GM21529 (cell line): ENCODE data around the gene EYA4.

ENCODE experiments used
- ATAC-seq: cut with Tn5 transposase; IDR thresholded peaks from one replicate; pipeline ENCODE4 v1.9.1; 2021; ENCODE audit not compliant: unreplicated experiment

The EYA4 gene

DNA sequence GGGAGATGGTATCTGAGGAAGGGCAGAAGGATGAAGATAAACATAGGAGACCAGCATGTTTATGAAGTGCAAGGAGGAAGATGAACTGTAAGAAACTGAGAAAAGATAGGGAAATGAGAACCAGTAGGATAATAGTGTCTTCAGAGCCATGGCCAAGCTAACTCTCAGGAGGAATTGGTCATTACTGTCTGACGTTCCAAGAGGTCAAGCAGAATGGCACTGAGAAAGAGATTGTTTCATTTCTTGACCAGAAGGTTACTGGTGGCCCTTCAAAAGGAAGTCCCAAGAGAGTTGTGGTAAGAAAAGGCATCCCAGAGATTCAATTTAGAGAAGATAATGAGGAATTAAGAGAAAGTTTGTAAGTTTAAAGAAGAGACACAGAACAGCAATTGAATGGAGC lies 47.5 kb downstream of the EYA4 start:
- ATAC-seq: no peak

DNA sequence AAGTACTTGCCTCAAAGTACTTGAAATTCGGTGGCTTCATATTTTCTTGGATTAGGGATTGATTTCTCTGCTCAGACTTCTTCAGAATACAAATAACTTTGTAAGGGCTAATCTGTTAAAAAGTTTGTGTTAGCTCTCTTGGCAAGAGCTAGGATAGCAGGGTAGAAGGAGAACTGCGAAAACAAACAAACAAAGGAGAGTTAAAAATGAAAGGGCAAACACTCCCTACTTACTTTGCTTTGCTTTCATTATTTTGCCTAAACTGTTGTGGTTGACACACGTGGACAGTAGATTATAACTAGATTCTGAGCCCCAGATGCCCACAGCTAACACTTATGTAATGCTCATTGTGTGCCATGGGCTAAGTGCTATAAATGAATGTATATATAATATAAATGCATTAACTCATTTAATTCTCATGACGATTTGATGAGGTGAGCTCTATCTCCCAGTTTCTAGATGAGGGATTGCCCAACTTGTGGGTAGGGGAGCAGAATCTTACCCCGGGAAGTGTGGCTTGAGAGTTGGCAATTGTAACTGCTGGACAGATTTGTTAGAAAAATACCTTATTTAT lies 48.7 kb downstream of the EYA4 start:
- no peak for ATAC-seq

DNA sequence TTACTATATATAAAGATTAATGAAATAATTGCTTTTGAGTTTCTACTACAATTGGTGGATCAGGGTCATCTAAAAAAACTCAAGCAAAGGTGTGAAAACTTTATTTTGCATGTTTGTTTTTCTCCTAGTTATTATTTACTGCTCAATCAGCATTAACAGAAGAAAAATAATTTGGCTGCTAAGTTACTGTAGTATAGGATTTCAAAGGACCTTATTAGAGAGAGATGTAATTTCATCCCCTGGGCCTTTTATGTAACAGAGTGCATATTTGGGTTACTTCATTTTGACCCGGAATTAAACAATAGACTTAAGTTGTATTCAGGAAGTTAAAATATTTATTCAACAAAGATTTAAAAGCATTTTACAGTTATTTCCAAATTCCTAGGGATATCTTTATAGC lies 49.8 kb downstream of the EYA4 start:
- ATAC-seq: no peak

DNA sequence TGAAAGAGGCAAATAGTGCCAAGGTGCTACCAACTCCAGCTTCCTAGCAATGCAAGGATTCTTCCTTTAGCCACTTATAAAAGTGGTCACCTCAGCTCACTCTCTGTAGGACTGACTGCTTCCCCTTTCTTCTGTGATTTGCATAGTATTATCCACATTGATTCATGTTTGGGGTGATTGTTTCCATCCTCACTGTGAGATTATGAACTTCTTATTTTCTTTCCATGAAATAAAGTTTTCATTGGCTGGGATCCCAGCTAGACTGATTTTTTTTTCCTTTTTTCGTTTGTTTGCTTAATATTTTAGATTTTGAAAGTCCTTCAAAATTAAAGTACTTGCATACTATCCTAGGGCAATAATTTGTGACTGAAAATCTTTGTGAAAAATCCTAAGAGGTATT lies 50.5 kb downstream of the EYA4 start:
- ATAC-seq: no peak

DNA sequence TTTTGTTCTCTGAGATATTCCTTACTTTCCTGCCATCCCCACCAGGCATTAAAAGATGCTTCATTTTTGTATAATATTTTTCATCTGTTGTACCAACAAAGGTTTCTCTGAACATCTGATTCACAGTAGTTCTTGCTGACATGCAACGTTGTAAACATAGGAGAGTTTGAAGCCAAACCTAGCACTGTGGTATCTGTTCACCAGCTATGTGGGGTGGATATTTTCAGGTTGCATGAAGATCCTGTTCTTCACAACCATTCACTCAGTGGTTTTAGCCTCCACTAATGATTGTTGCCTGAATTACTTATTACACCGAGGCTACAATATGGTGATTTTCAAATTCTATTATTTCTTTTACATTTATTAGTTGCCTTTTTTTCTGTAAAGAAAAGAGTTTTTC lies 56.5 kb downstream of the EYA4 start:
- ATAC-seq: no peak

DNA sequence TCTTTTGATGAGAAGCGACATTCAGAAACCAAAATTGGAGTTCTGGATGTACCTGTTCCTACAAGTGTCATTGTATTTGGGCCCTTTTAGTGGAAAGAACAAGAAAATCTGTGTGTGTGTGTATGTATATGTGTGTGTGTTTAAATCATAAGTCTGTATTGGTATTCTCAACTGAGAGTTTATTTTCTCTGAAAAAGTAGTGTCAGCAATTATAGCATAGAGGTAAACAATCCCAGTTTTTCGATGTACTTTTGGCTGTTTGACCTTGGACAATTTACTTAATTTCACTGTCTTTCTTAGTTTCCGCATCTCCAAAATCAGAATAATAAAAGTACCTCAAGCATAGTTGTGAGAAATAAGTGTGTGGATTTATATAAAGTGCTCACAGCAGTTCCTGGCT lies 57.2 kb downstream of the EYA4 start:
- no peak for ATAC-seq

DNA sequence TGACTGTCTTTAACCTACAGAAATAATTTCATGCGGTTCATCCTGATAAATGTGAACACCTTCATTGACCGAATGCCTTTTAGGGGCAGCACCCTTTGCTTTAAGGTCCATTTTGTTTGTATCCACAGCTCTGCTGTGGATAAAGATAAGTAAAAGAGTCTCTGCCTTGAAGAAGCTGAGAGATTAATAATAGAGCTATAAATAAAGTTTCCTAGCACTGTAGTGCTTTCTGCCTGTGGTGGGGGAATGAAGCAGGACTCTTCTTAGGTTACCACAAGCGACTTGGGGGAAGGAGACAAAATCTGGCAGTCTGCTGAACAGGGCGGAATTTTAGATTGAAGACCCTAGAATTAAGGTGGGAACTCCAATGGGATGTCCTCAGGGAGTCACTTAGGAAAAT lies 57.6 kb downstream of the EYA4 start:
- no peak for ATAC-seq

DNA sequence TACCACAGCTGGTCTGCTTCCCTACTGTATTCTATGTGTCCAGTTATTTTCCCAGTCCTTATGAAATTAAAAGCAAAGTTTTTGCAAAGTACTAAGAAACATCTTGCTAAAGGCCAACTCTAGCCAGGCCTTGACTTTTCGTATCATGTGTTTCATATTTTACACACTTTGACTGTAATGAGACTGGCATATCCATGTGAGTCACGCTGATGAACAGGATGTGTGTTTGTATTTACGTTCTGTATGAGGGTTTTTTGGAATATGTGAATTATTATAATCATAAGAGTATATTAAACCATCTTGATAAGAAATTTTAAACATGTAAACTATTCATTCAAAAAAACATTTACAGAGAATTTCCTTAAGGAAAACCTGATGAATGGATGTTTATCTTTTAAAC lies 59.7 kb downstream of the EYA4 start:
- ATAC-seq: no peak

DNA sequence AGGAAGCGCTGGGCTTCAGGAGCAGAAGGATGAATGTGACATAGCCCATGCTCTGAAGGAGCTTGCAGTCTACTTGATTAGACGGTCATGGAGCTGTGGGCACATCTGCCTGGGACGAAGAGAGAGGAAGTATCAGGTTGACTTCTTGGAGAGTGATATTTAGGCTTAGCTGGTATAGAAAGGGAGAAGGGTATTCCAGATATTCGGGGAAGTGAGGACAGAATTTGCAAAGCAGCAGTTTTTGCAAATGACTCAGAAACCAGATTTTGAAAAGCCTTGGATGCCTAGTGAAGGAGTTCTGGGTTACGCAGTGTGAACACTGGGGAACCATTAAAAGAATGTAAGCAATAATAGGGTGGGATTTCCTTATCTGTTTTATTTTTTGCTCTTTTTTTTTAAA lies 60.7 kb downstream of the EYA4 start:
- ATAC-seq: no peak

DNA sequence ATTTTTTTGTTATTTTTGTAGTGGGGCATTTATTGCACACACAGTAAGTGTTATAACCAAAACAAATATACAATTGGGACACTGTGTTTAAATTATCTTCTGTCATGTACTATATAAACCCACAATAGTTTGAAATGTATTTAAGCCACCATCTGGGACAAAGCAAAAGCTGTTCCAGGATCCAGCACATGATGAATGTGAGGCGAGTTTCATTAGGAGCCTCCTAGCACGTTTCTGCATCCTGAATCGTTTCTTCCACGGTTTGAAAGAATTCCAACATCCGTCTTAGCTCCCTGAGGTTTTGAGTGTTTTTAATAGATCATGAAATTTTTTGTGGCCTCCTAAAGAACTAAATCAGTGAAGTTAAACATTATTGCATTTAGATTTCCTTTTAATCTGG lies 65.8 kb downstream of the EYA4 start:
- ATAC-seq: no peak

DNA sequence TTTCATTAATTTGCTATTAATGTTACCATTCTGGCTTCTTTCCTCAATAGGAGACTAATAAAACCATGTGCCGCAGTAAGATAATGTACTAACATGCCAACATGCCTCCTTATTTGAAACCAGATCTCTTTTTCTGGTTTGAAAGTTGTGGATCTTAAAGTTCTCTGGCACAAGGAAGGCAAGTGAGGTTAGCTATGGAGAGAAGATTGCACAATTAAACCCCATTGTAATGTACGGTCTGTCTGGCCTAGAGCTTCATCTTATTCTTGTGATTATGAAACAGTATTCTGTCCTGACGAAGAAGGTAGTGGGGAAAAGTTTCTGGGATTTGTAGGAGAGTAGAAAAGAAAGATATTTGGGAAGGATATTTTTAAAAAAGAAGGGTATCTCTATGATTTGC lies 68.4 kb downstream of the EYA4 start:
- no peak for ATAC-seq

DNA sequence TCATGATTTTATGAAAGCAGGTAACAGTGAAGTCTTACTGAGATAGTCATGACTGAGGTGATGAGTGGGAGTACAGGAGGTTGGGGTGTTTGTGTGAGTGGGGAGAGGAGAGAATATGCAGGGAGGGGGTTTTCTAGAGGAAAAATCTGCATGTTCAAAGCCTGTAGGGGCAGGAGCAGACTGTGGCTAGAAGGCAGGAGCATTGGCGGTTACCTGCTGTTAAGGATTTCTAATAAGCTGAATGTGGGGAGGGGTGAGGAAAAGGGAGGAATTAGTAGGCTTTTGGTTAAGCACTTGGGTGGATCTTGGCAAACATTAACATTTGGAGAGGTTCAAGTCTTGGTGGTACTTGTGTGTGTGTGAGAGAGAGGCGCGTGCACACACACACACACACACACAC lies 70.8 kb downstream of the EYA4 start:
- ATAC-seq: no peak

DNA sequence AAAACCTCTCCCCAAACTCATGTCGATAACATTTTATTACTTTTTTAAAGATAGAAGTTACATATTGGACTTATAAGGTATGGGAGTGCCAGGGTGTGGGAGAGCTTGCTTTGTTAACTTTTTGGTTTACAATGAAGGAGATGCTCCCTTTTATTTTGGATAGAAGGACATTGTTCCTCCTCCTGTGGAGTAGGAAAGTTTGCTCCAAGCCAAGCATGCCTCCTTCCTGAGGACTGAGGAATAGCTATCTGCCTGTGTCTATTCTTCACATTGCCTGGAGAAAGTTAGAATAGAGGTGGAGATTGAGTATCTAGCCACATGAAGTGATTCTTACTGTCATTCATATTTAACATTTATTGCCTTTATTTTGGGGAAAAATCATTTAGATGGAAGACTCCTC lies 71.9 kb downstream of the EYA4 start:
- no peak for ATAC-seq

DNA sequence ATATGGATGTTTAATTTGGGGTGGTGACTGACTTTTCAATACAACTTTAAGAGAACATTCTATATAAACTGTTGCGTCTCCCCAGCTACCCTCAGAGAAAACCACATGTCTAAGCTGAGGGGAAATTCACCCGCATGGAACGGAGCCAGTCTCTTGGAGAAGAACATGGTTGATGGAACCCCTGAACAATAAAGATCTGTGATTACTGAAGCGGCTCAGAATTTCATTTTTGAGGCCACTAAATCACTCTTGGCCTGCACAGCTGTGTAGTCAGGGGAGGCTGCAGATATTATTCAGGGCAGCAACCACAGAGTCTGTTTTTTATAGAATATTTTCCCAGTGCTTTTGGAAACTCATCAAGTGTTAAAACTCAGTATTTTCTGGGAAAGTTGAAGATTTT lies 73.8 kb downstream of the EYA4 start:
- ATAC-seq: no peak

DNA sequence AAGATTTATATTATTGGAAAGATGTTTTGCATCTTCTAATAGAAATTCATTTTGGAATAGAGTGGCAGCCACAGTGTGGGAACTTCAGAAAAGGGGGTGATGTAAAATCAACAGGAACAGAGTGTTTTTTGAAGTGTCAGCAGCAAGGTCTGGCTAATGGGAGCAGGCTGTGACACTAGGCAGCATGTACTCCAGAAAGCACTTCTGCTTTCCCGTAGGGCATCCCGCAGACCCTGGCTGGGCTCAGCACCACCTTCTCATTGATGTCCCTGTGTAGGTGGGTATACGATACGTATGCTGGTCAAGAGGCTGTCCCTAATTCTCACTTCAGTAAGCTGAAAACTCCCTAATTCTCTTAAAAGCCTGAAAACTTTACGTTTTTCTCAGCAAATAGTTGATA lies 74.7 kb downstream of the EYA4 start:
- no peak for ATAC-seq

DNA sequence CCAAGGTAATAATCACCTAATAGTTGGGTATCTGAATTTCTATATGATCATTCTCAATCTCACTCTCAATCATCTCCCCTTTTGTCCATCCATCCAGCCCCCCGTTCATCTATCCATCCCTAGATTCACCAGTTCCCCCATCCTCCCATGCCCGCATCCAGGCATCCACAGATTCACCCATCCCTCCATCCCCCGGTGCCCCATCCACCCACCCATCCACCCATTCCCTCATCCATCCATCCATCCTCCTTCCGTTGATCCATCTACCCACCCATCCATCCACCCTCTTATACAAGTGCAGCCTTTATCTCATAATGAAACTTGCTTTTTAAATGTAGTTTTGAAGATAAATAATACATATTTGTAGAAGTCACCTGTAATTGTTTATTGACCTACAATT lies 76.5 kb downstream of the EYA4 start:
- ATAC-seq: no peak

DNA sequence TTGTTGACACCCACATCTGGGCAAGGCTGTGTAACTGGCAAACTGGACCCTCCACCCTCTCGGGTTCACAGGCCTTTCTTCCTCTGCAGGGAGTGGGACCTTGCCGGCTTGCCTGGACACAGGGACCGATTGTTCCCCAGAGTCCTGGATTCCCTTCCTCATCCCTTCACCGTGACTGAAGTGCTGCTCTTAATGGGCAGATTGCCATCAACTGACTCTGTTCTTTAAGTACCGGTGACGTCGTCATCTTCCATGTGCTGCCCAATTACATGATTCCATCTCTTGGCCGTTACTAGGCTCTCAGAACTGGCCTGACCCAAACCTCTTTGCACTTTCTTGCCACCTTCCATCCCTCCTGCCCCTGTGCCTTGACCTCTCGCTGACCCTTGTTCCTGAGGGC lies 85.4 kb downstream of the EYA4 start:
- ATAC-seq: no peak

DNA sequence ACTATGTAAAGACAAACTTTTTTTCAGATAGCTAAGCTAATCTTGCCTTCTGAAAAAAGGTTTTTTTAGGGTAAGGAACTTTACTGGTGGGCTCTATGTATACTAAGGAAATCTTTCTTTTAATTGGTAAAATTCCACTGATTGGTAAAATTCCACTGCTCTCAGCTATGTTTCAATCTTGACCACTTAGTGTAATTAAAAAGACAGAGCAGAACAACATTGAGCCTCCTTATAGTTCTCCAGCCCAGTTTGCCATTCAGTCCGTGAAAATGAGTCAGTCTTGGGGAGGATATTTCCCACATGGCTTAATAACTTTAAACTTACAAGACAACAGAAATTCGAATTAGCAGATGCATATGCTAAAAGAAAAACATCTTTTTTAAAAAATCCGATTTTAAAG lies 92.7 kb downstream of the EYA4 start:
- no peak for ATAC-seq

DNA sequence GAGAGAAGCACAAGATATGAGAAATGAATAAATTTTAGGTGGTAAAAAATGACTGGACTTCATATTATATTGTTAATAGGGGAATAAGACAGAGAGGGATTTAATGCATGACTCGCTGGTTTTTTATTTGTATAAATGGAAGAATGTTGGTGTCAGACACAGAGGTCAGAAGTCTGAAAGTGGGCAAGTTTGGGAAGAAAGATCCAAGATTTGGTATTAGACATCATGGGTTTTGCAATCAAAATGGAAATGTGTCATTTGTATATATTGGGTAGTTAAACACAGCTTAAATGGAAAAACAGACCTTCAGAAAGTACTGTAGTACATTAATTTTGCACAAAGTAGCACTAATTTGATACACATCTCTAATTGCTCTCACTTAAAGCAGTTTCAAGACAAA lies 96.2 kb downstream of the EYA4 start:
- ATAC-seq: no peak

DNA sequence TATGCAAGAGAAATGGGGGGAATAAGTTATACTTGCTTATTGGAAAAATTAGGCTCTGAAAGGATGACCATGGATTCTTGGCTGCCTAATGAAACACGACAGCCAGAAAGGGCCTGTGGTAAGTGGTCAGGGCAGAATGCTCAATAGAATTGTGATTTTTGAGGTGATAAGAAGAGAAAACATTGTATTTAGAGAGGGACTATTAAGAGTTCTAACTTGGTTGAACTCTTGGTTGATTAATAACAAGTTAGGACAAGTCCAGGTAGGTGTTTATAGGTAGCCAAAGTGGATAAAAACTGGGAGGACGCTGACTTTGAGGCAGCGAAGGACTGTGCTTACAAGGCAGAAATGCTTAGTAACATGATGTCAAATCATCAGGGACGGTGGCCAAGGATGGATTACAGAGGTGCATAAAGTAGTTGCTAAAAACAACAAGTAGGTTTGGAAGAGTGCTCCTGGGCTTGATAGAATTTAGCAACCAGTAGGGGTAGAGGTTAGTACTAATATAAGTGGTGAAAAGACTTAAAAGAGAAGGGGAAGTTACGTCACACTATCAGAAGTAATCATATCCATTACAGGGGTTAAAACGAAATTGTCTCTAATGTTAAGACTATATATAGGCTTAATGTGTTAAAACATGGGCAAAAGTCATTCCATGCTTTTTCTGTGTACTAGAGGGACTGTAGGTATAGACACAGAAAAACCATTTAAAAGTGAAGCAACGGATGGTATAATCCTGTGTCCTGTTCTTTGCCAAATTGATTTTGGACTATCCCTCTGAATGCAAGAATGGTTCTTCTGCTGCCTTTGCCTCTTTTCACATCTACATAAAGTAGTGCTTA lies 98.6 kb downstream of the EYA4 start:
- no peak for ATAC-seq

DNA sequence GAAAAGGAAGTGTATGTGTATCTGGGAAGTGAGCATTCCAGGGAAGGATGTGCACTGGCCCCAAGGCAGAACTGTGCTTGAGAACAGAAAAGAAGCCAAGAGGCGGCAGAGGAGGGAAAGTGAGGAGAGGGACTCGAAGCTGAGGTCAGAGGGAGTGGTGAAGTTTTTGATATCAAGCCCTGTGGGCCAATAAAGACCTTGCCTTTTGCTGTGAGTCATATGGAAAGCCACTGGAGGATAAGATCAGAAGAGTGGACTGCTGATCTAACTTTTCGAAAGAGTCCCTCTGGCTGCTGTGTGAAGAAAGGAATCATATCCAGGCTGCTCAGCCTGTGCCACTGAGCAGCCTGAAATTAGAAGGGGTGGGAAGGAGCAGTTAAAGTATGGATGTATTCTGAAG lies 99.4 kb downstream of the EYA4 start:
- no peak for ATAC-seq

DNA sequence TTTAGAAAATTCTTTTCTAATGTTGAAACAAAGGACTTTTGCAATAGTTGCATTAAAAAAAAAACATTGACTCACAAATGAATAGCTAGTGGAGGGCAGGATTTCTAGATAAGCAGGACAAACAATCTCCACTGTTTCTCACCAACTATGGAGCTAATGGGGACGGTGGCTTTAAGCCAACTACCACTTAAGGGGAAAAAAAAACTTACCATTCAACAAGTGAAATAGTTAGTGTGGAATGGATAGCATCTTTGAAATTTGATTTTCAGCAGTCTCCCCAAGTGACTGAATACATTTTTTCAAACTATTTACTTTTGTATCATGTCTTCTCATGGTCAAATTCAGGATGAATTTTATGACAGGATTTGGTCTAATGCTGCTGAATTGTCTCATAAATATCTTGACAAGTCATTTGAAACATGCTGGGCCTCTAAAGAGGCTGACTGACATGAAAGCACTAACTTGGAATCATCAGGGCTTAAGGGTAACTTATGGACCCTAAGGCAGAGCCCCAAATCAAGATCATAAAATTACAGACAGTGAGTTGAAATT lies 100.5 kb downstream of the EYA4 start:
- no peak for ATAC-seq

DNA sequence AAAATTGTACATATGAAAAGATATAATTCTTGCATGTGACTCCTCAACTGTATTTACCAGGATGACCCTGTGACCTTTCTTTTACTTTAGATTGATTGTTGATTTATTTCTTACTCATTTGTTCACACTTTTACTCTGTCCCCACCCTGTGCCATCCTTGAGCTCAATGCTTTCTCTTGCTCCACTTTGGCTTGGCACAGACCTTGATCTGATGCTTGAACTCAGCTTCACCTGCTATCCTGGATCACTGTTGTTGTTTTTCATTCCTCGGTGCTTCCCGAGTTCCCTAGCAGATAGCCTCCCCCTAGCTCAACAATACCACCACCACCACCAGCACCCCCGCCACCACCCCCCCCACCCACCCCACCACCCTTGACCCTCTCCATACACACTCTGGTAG lies 102.1 kb downstream of the EYA4 start:
- no peak for ATAC-seq
